Measurements from ENCODE around the gene FEN1. TPM values are rescaled to one million over a fixed set of nuclear protein-coding genes. Genes with fewer than 3 reads are reported as not detected.
A peak's percentile ranks its signal among the peaks of the same experiment; 100 is the strongest.

Gene FEN1, protein sequence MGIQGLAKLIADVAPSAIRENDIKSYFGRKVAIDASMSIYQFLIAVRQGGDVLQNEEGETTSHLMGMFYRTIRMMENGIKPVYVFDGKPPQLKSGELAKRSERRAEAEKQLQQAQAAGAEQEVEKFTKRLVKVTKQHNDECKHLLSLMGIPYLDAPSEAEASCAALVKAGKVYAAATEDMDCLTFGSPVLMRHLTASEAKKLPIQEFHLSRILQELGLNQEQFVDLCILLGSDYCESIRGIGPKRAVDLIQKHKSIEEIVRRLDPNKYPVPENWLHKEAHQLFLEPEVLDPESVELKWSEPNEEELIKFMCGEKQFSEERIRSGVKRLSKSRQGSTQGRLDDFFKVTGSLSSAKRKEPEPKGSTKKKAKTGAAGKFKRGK
- total RNA-seq = 3.7 TPM

- DNase-seq (ENCODE audit: low spot score) (peak; percentile 94), ATAC-seq (peak; percentile 95)
- intact Hi-C loops (cut with DNase I) = no loop called here
Measured at GRCh38 chr11:61792310-61793082, at the start of gene FEN1, which contains the start of gene TMEM258. FEN1 (plus strand) TSS chr11:61792911; CDS start chr11:61795362, 2,451 bp downstream. TMEM258 (minus strand) TSS chr11:61792599; CDS start chr11:61792558, 41 bp downstream.

- ATAC-seq (no peak), DNase-seq (ENCODE audit: low spot score) (no peak)
- intact Hi-C loops (cut with DNase I) = loop anchor here (5.0 kb wide), 1 partner anchor 261 kb away; a partner anchor contains a TSS
Measured at GRCh38 chr11:61743486-61744095, 49.1 kb upstream of the FEN1 start.

- intact Hi-C loops (cut with DNase I) = loop anchor here (5.0 kb wide), 1 partner anchor 262 kb away; a partner anchor contains a TSS
- ATAC-seq = no peak
- DNase-seq (ENCODE audit: low spot score) = no peak
Measured at GRCh38 chr11:61744181-61744580, 48.5 kb upstream of the FEN1 start.

GRCh38 chr11:61744609-61745156 lies 48.0 kb upstream of the FEN1 start:
- ATAC-seq (no peak), DNase-seq (ENCODE audit: low spot score) (no peak)
- intact Hi-C loops (cut with DNase I) = loop anchor here (5.0 kb wide), 1 partner anchor 262 kb away; a partner anchor contains a TSS

- ATAC-seq (no peak), DNase-seq (ENCODE audit: low spot score) (no peak)
- intact Hi-C loops (cut with DNase I) = no loop called here
Measured at GRCh38 chr11:61745781-61746441, 46.8 kb upstream of the FEN1 start.

DNA sequence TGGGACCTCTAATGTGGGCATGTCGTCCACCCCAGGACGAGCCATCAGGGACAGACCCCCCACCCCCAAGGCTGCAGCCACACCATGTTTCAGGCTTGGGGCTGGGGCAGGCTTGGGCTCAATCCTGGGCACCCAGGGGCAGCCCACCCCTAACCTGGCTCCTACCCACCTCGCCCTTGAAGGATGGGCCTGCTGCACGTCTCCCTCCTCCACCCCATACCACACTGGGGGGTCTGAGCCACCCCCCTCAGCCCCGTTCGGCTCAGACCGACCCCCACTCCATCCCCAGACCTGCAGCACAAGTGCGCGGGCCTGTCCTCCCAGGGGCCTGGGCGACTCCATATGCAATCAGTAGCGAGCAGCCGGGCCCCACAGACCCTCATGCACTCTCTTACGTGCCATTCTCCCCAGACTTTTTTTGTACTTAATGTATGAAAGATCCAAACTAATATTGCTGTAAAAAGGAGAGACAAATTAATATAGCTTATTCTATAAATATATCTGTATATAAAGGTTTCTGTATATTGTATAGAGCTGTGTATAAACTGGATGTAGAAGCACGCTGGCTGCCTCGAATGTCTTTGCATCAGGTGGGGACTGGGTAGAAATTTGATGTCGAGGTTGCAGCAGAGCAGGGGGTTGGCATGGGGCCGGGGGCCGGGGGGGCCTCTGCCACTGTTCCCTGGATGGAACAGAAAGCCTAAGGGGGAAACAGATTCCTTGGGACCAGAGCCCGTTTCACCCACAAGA lies 46.1 kb upstream of the FEN1 start:
- intact Hi-C loops (cut with DNase I) = no loop called here
- DNase-seq (ENCODE audit: low spot score) (no peak), ATAC-seq (no peak)

GRCh38 chr11:61747192-61747966 lies 45.3 kb upstream of the FEN1 start:
- peak; percentile 89 for DNase-seq (ENCODE audit: low spot score)
- intact Hi-C loops (cut with DNase I) = no loop called here
- ATAC-seq = peak; percentile 81

DNA sequence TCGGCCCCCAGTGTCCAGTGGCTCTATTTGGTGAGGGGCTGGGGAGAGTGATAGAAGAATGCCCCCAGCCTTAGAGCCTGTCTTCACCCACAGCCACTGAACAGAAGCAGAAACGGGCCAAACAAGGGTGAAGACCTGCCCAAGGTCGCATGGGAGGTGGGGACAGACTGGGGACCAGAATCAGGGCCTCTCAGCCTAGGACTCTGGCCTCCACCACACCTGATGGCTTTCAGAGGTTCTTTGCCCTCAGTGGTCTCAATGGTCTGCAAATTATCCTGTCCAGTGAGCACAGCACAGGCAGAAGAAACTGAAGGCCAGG lies 44.8 kb upstream of the FEN1 start:
- no peak for DNase-seq (ENCODE audit: low spot score)
- ATAC-seq = no peak
- intact Hi-C loops (cut with DNase I) = no loop called here

GRCh38 chr11:61749591-61750217 lies 43.0 kb upstream of the FEN1 start:
- intact Hi-C loops (cut with DNase I) = no loop called here
- DNase-seq (ENCODE audit: low spot score) = no peak
- peak; percentile 9 for ATAC-seq

- intact Hi-C loops (cut with DNase I) = no loop called here
- ATAC-seq (no peak), DNase-seq (ENCODE audit: low spot score) (no peak)
Measured at GRCh38 chr11:61750631-61751273, 42.0 kb upstream of the FEN1 start.

GRCh38 chr11:61751384-61751783 lies 41.3 kb upstream of the FEN1 start:
- ATAC-seq (no peak), DNase-seq (ENCODE audit: low spot score) (no peak)
- intact Hi-C loops (cut with DNase I) = no loop called here

- peak; percentile 26 for ATAC-seq
- DNase-seq (ENCODE audit: low spot score) = peak; percentile 69
- intact Hi-C loops (cut with DNase I) = no loop called here
Measured at GRCh38 chr11:61752117-61752924, 40.4 kb upstream of the FEN1 start, which contains the start of gene MYRF. MYRF (plus strand) TSS chr11:61752636; CDS start chr11:61752745, 109 bp downstream.

DNA sequence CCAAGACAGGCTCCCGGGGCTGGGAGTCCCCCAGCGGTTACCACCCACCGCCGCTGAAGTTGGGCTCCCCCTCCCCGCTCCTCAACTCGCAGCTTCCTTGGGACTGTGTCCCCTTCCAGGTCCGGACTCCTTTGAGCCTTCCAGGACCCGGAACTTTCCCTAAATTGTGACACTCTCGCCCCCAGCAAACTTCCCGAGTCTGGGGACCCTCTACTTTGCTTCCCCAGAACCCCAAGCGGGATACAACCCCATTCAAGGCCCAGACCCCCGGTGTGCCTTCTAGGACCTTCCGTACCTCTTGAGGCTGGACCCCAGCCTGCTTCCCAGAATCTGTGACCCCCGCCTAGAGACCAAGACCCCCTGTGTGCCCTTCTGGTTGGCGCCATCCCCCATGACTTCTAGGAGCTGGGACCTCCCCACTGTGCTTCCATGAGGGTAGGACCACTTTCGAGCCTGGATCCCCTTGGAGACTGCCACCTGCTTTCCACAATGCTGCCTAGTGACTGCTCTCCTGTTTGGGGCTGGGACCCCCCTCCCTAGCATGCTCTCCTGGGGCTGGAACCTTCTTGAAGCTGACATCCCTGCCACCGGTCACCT lies 39.7 kb upstream of the FEN1 start:
- intact Hi-C loops (cut with DNase I) = no loop called here
- ATAC-seq = no peak
- no peak for DNase-seq (ENCODE audit: low spot score)

- no peak for DNase-seq (ENCODE audit: low spot score)
- intact Hi-C loops (cut with DNase I) = no loop called here
- ATAC-seq = no peak
Measured at GRCh38 chr11:61753672-61754071, 39.0 kb upstream of the FEN1 start.
